Panc1 (cell line): ENCODE data around the gene SYNPR. TPM values are rescaled to one million over a fixed set of nuclear protein-coding genes. Genes with fewer than 3 reads are reported as not detected.

Experiments
- ATAC-seq: fragments of 200-7000 bp; cut with Tn5 transposase; 2 replicates; pipeline ENCODE4 v1.9.1; 2020; ENCODE audit warnings: mild to moderate bottlenecking, moderate library complexity
- BruUV-seq: library from RNA; stranded (reverse); fragments of 400-500 nt; replicated peaks from 2 replicates; lab custom pipeline; 2021; lab: Mats Ljungman, UMichigan
- CTCF ChIA-PET: fragments of 300-600 bp; sonication (Branson Sonifier 250); formaldehyde crosslinking; loops from one replicate; lab custom pipeline; 2022; ENCODE audit warnings: antibody characterized with exemption; lab: Charles Lee
- POLR2A ChIA-PET: fragments of 300-600 bp; sonication (Branson Sonifier 250); formaldehyde crosslinking; loops from one replicate; lab custom pipeline; 2022; ENCODE audit warnings: antibody characterized with exemption; lab: Charles Lee
- DNase-seq: peaks from one replicate; pipeline ENCODE4 v3.0.0-alpha.2; 2010; ENCODE audit warnings: low read depth, low spot score
- H3K27ac ChIP-seq: 2 replicates; pipeline ENCODE4 v1.5.1; 2011; ENCODE audit warnings: mild to moderate bottlenecking, low read length, inconsistent platforms
- H3K27me3 ChIP-seq: fragments of 200-500 bp; sonication (Bioruptor generic); 2 replicates; pipeline ENCODE4 v1.6.0; 2014; ENCODE audit warnings: low read length, inconsistent platforms; ENCODE audit not compliant: control insufficient read depth, insufficient read depth
- H3K36me3 ChIP-seq: fragments of 200-500 bp; sonication (Bioruptor generic); 2 replicates; pipeline ENCODE4 v1.5.1; 2014; ENCODE audit warnings: inconsistent platforms, mild to moderate bottlenecking, low read length, moderate library complexity; ENCODE audit not compliant: control insufficient read depth, insufficient read depth
- H3K4me1 ChIP-seq: 2 replicates; pipeline ENCODE4 v1.5.1; 2011; ENCODE audit warnings: inconsistent platforms, mild to moderate bottlenecking, low read length, moderate library complexity; ENCODE audit not compliant: control insufficient read depth, insufficient read depth
- H3K4me3 ChIP-seq, 2 experiments: 2 replicates each; pipeline ENCODE4 v1.5.1; 2011 to 2012; ENCODE audit warnings: low read depth in 2 of 2, low read length in 2 of 2, mild to moderate bottlenecking in 2 of 2, inconsistent platforms in 1 of 2, moderate library complexity in 1 of 2
- H3K9me3 ChIP-seq: fragments of 200-500 bp; sonication (Bioruptor generic); 2 replicates; pipeline ENCODE4 v1.5.1; 2014; ENCODE audit warnings: low read depth, mild to moderate bottlenecking, inconsistent platforms, low read length, moderate library complexity; ENCODE audit not compliant: control insufficient read depth, insufficient read depth
- CTCF ChIP-seq: fragments of 450-650 bp; IDR thresholded peaks from 2 replicates; pipeline ENCODE4 v1.5.1; 2017; ENCODE audit warnings: mild to moderate bottlenecking
- POLR2AphosphoS5 ChIP-seq: IDR thresholded peaks from 2 replicates; pipeline ENCODE4 v1.6.1; 2012; ENCODE audit warnings: mild to moderate bottlenecking, low read depth, low read length, moderate library complexity
- REST ChIP-seq, 2 experiments: IDR thresholded peaks; 2 replicates each; pipeline ENCODE4 v1.6.1; 2011 to 2012; ENCODE audit warnings: low read depth in 2 of 2, control low read depth in 1 of 2, low read length in 1 of 2, mild to moderate bottlenecking in 1 of 2, moderate library complexity in 1 of 2; ENCODE audit not compliant: insufficient read depth in 1 of 2
- SIN3A ChIP-seq: IDR thresholded peaks from 2 replicates; pipeline ENCODE4 v1.6.1; 2012; ENCODE audit warnings: low read depth, mild to moderate bottlenecking, low read length, moderate library complexity, borderline replicate concordance; ENCODE audit not compliant: insufficient read depth
- TCF7L2 ChIP-seq: IDR thresholded peaks from 2 replicates; pipeline ENCODE4 v1.6.1; 2011; ENCODE audit warnings: mild to moderate bottlenecking, low read depth, low read length, inconsistent platforms
- in situ Hi-C: cut with HindIII; loops from 2 replicates; pipeline ENCODE4 v1.10.0; 2016; ENCODE audit warnings: low sequenced_read_pairs, low pct_unique_long_range_greater_than_20kb
- intact Hi-C: fragments of 100-400 bp; cut with micrococcal nuclease; formaldehyde crosslinking; loops from one replicate; pipeline ENCODE4 v1.10.0; 2022; ENCODE audit not compliant: unreplicated experiment
- total RNA-seq: library from RNA; stranded (reverse); gene quantifications from one replicate; pipeline ENCODE4 v1.2.1, GENCODE V29; 2021; ENCODE audit not compliant: unreplicated experiment

SYNPR gene
- total RNA-seq, 1 experiment from 2014 or later, result not detected

GRCh38 chr3:63662500-63662899 is 384.4 kb downstream of the SYNPR start:
- no peak overlapping the region for H3K27ac ChIP-seq
- H3K9me3 ChIP-seq, result no peaks in the 10 kb centered on the region
- ChIA-PET POLR2A (no interaction called here), CTCF (no interaction called here)
- TF ChIP-seq CTCF (no peak), REST (IDR thresholded peaks at IDR 0.05; ENCODE audit: insufficient read depth in 1 of 2, low read depth in 2 of 2, low read length in 1 of 2) (no peak), SIN3A (no peak), TCF7L2 (no peak), POLR2AphosphoS5 (no peak)
- H3K4me1 ChIP-seq, result no peaks in the 10 kb centered on the region
- in situ Hi-C loops, result no loop called here
- BruUV-seq, result no TSS peak
- no peak overlapping the region for H3K4me3 ChIP-seq
- ATAC-seq (no peak), DNase-seq (no peak)
- H3K27me3 ChIP-seq, result no peaks in the 10 kb centered on the region
- intact Hi-C loops, result no loop called here
- H3K36me3 ChIP-seq, result no peaks in the 10 kb centered on the region
